Measurements from ENCODE around the gene COL5A1.

COL5A1 gene

GRCh38 chr9:134641173-134641989, at the start of gene COL5A1:
COL5A1 (plus strand) TSS chr9:134641803; CDS start chr9:134642188, 385 bp downstream.
- no peak for DNase-seq

DNA sequence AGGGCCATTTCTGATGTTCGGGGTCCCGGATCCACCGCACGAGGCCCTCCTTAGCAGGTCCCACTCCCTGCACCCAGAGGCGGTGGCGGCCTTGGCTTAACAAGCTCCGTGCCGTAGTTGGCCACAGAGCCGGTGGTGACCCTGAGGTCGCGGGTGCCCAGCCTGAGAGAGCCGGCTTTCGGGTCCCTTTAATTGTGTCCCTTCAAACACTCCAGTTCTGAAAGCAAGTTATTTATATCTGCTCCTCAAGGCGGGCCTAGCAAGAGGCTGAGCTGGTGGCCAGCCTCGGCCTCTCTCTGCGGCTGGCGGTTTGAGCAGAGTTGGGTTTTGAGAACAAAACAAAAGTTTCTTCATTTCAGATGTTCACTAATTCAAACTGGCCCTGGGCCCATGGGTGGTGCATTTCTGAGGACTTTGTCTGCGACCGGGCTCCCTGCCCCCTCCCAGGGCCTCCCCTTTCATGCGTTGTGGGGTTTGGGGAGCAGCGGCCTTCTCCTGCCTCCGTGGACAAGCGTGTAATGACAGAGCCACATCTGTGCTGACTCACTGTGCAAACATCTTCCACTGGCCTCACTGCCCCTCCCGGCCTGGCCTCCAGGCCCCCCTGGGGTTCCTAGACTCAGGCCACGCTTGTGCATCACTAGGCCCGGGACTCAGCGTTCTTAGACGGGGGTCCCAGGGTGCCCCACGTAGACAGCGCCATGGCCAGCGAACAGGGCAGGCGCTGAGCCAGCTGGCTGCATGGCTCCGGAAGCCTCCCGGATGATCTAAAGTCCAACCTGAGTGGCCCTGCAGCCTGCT, 49.4 kb upstream of the COL5A1 start:
- DNase-seq, result no peak

- no peak for DNase-seq
Measured at GRCh38 chr9:134592819-134593200, 48.8 kb upstream of the COL5A1 start.

- DNase-seq, result no peak
Measured at GRCh38 chr9:134593286-134594077, 48.1 kb upstream of the COL5A1 start.

DNA sequence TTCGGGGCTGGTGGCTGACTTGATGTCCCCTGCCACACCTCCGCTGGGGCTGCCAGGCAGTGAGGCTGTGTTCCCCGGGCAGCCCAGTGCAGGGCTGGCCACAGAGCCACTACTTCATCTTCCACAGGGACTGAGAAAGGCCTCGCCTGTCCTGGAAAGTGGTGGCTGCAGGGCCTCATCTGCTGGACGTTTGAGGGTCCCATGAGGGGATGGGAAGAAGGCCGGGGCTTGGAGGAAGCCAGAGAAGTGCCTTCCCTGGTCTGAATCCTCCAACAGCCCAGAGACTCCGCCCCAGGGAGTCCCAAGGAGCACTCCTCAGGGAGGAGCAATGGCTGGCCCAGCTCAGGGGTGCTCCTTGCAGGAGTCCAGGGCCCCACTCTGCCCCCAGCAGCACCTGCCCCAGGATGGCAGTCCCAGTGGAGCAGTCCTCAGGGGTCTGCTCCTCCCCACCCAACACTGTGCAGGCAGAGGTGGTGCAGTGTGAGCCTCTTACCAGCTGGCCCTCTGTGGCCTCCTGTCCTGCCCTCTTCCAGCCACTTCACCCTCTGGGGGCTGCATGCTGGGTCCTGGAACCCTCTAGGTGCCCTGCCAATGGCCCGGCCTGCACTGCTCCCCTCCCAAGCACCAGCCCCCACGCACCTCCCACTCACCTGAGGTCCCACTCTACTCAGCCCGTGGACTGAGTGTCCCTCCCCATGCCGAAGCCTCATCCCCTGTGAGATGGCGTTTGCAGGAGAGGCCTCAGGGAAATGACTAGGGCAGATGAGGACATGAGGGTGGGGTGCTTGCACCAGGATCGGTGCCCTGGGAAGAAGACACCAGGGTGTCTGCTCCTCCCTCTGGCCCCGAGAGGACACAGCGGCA, 47.3 kb upstream of the COL5A1 start:
- no peak for DNase-seq

DNA sequence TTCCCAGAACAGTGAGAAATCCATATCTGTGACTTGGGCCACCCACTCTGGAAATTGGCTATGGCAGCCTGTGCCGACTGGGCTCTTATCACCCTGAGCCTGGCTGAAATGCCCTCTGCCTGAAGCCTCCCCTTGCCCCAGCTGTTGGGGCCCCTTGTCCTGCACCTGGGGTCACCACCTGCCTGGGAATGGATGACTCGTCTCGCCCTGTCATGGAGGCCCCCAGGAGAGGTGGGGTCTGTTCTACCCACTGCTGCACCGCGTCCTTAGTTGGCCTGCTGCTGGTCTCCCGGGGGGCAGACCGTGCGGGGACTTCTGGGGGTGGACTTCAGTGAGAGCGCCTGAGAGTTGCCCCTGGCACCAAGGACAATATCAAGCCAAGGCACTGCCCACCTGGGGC, 46.6 kb upstream of the COL5A1 start:
- DNase-seq, result no peak

DNA sequence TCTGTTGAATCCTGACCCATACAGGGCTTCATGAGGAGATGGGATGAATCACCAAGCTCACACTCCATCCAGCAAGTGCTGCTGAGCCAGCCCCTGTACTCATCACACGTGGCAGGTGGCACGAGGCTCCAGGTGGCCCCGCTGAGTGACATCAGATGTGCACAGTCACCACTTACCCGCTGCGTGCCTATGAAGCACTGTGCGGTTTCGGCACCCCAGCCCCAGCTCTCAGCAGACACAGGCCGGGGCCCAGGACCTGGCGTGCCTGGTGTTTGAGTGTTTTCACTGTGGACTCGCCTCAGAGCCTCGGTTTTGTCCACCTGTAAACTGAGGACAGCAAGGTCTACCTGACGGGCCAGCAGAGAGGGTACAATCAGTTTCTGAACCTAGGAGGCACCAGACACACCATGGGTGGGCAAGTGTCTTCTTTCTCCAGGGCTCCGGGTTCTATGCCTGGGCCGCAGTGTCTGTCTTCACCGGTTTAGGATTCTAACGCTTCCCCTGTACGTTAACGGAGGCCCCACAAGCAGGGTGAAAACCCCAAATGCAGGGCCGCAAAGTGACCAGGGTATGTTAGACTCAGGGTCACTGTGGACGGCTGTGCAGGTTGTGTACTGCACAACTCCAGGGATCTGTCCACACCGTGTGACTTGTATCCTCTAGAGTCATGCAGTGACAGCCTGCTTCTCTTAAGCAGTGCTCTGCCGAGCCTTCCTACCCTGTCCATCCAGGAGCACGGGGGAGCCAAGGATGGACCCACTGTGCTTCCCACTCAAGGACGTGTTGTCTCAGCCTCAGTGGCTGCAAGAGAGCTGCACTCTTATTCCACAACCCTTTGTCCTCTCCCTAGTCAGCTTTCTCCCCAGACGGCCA, 44.3 kb upstream of the COL5A1 start:
- no peak for DNase-seq

DNA sequence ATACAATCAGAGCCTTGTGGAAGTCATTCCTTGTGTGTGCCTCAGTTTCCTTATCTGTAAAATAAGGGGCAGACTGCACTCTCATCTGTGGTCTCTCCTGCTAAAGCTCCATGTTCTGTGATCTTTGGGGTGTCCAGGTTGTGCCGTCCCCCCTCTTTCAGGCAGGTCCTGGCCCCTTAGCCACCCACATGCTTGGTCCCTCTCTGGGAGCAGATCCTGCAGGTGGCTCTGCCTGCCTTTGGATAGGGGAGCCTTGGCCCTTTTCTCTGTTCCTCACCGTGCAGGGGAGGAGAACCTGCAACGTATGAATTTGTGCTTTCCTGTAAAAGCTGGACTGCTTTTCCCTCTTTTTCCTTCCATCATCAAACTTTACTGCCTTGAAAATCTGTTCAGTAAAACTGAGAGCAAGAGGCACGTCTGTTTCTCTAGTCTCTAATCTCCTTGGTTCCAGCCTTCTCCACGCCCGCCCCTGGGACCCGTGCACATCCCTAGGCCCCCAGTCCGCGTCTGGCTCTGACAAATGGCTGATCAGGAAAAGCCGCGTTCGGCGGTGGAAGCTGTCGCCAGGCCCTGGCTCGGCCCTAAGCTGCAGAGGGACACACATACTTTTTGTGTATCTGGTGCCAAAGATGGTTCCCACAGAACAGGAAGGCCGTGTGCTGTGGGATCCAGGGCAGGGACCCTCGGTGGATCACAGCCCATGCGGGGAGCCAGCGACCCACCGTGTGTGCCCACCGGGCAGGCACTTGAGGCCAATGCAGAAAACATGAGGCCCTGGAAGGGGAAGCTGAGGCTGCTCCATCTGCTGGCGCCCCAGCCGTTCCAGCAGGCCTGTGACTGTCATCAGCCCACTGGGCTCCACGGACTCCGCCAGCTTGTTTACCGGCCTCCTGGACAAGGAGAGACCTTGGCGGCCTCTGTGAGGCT, 43.4 kb upstream of the COL5A1 start:
- no peak for DNase-seq

GRCh38 chr9:134598884-134599245, 42.7 kb upstream of the COL5A1 start:
- no peak for DNase-seq

DNA sequence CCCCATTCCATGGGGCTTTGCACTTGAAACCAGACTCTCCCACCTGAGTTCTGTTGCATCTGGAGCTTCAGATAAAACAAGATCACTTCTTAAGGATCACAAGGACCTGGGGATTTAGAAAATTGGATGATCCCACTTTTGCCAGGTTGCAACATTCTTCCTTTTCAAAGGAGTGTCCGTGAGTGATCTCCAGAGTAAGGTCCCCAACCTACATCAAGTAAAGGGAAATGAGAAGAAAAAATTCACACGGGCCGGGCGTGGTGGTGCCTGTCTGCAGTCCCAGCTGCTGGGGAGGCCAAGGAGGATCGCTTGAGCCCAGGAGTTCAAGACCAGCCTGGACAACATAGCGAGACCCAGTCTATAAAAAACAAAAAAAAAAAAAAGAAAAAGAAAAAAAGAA, 41.2 kb upstream of the COL5A1 start:
- no peak for DNase-seq

GRCh38 chr9:134600836-134601638, 40.6 kb upstream of the COL5A1 start:
- no peak for DNase-seq

GRCh38 chr9:134601764-134602163, 39.8 kb upstream of the COL5A1 start:
- no peak for DNase-seq

DNA sequence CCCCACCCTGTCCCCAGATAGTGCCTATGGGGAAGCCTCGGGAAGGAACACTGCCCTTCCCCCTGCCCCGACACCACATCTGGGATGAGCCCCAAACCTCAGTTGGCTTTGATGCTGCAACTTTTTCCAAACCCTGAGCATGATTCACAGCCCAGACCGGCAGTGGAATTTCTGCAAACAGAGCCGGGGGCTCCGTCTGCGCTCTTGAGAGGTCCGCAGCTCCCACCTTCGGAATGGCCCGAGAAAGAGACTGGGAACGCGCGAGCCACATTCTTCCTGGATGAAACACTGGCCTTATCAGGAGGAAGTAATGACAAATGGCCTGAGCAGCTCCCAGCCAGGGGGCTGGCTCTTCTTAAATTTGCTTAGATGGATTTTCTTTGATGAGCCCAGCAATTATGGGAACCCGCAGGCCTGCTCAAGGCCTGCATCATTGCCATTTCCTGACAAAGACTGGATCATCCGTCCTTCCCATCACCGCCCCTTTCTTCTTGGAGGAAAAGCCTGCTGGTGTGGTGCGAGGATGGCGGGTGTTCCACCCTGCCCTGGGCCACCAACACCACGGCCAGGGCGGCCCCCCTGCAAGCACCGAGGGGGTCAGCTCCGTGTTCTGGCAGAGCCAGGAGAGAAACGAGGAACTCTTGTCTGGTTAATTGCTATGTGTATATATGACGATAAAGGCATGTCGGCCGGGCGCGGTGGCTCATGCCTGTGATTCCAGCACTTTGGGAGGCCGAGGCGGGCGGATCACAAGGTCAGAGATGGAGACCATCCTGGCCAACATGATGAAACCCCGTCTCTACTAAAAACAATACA, 38.8 kb upstream of the COL5A1 start:
- DNase-seq, result no peak

DNA sequence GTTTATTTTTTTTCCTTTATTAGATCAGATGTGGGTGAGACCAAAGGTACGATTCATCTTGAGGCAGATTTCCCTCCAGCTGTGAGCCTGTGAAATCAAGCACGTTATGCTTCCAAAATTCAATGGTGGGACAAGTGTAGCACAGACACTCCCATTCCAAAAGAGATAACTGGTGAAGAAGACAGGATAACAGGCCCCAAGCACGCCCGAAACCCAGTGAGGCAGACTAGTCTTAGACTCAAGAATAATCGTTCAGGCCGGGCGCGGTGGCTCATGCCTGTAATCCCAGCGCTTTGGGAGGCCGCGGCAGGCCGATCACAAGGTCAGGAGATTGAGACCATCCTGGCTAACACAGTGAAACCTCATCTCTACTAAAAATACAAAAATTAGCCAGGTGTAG, 36.8 kb upstream of the COL5A1 start:
- no peak for DNase-seq

GRCh38 chr9:134605351-134605965, 36.1 kb upstream of the COL5A1 start:
- no peak for DNase-seq

DNA sequence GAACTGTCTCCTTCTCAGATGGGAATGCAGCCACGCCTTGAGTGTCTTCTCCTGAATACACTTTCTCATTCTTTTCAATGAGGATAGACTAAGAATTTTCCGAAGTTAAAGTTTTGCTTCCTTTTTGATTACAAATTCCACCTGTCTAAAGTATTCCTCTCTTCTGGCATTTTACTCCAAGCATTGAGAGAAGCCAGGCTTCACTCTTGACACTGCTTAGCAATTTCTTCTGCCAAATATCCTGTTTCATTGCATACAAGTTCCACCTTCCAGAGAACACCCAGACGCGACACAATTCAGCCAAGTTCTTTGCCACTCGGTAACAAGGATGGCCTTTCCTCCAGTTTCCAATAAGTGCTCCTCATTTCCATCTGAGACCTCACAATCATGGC, 35.6 kb upstream of the COL5A1 start:
- DNase-seq, result no peak

GRCh38 chr9:134606951-134607731, 34.5 kb upstream of the COL5A1 start:
- DNase-seq, result no peak
